Spleen (tissue), 7 donors: ENCODE measurements around the gene TTYH1.

Experiments
- POLR2A ChIP-seq, 3 donors: fragments of 450-650 bp; IDR thresholded peaks; one replicate each; pipeline ENCODE4 v1.5.1; 2017; ENCODE audit warnings: antibody characterized with exemption in 3 of 3, mild to moderate bottlenecking in 1 of 3
- POLR2AphosphoS5 ChIP-seq, 3 donors: sonication (generic); formaldehyde crosslinking; IDR thresholded peaks; one replicate each; pipeline ENCODE4 v1.5.1; 2017; ENCODE audit warnings: antibody characterized with exemption in 3 of 3
- TF ChIP-seq, protein P1 (sequence below), 11 experiments: fragments of 200-600 bp in 7 of 11; fragments of 450-650 bp in 4 of 11; sonication (generic) in 4 of 11; IDR thresholded peaks in 8 of 11; conservative IDR thresholded peaks in 3 of 11; 1 replicate in 7 of 11; 2 replicates in 4 of 11; pipeline versions ENCODE4 v1.4.0 to v1.8.0; 2016 to 2021; ENCODE audit warnings: antibody characterized with exemption in 11 of 11, inconsistent platforms in 4 of 11, mild to moderate bottlenecking in 1 of 11
- donor health status: DM: no; HTN: no; CAD: no; lungs with moderate emphysema.
- donor health status: DM: no; HTN: no; CAD: no.
- donor health status: DM: no; HTN: no; CAD: no.

DNA sequence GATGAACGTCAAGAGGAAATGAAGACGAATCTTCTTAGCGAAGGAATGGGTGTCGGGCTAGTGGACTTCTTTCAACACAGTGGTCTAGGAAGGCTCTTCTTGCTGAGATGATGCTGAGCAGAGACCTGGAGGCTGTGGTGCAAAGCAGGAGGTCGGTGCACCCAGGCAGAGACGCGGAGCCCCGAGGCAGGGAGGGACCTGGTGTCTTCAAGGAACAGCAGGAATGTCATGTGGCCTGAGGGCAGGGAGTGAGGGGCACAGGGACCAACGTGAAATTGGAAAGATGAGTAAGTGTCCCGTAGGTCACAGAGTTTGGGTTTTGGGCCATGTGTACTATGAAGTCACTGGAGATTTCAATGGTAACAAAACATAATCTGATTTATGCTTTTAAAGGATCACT is 69.2 kb downstream of the TTYH1 start:
- TF ChIP-seq, protein P1, sequence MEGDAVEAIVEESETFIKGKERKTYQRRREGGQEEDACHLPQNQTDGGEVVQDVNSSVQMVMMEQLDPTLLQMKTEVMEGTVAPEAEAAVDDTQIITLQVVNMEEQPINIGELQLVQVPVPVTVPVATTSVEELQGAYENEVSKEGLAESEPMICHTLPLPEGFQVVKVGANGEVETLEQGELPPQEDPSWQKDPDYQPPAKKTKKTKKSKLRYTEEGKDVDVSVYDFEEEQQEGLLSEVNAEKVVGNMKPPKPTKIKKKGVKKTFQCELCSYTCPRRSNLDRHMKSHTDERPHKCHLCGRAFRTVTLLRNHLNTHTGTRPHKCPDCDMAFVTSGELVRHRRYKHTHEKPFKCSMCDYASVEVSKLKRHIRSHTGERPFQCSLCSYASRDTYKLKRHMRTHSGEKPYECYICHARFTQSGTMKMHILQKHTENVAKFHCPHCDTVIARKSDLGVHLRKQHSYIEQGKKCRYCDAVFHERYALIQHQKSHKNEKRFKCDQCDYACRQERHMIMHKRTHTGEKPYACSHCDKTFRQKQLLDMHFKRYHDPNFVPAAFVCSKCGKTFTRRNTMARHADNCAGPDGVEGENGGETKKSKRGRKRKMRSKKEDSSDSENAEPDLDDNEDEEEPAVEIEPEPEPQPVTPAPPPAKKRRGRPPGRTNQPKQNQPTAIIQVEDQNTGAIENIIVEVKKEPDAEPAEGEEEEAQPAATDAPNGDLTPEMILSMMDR (IDR thresholded peaks at IDR 0.05 in 8 of 11, conservative IDR thresholded peaks at IDR 0.05 in 3 of 11): no peak
- TF ChIP-seq POLR2AphosphoS5 (IDR thresholded peaks at IDR 0.05) (no peak), POLR2A (IDR thresholded peaks at IDR 0.05) (no peak)
